IMR-90 (cell line): ENCODE results near the gene FBXO34. TPM values are rescaled to one million over a fixed set of nuclear protein-coding genes. Genes with fewer than 3 reads are reported as not detected.

Experiments
- SMC3 ChIP-seq: fragments of 150-350 bp; IDR thresholded peaks from 2 replicates; pipeline ENCODE4 v1.6.1; 2016; ENCODE audit warnings: low read depth, mild to moderate bottlenecking, antibody characterized with exemption, low read length, moderate library complexity
- polyA plus RNA-seq, 3 experiments: library from polyadenylated mRNA; depleted of rRNA; stranded (reverse); fragments of >200 nt; gene quantifications; 2 replicates each; pipeline ENCODE4 v1.2.3, GENCODE V29; 2012; ENCODE audit warnings: low replicate concordance in 1 of 3
- total RNA-seq: library from RNA; depleted of rRNA; stranded (reverse); fragments of >200 nt; gene quantifications from 2 replicates; pipeline ENCODE4 v1.2.3, GENCODE V29; 2012
- TF ChIP-seq, protein P1 (sequence below): fragments of 150-350 bp; IDR thresholded peaks from 2 replicates; pipeline ENCODE4 v1.6.1; 2016; ENCODE audit warnings: low read depth, mild to moderate bottlenecking, low read length, moderate library complexity, borderline replicate concordance
- TF ChIP-seq, protein P2 (sequence below): conservative IDR thresholded peaks from 2 replicates; pipeline ENCODE4 v1.5.1; 2012; ENCODE audit warnings: mild to moderate bottlenecking, low read depth, low read length, improper control_type of control experiment

FBXO34 gene
- total and polyA plus RNA-seq, 2 of the 4 experiments (the other 2 are of a cell fraction), result 15.4 to 35.1 TPM

- TF ChIP-seq, protein P1, sequence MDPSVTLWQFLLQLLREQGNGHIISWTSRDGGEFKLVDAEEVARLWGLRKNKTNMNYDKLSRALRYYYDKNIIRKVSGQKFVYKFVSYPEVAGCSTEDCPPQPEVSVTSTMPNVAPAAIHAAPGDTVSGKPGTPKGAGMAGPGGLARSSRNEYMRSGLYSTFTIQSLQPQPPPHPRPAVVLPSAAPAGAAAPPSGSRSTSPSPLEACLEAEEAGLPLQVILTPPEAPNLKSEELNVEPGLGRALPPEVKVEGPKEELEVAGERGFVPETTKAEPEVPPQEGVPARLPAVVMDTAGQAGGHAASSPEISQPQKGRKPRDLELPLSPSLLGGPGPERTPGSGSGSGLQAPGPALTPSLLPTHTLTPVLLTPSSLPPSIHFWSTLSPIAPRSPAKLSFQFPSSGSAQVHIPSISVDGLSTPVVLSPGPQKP, result no peak
- TF ChIP-seq SMC3, result peak; percentile 90
- TF ChIP-seq, protein P2, sequence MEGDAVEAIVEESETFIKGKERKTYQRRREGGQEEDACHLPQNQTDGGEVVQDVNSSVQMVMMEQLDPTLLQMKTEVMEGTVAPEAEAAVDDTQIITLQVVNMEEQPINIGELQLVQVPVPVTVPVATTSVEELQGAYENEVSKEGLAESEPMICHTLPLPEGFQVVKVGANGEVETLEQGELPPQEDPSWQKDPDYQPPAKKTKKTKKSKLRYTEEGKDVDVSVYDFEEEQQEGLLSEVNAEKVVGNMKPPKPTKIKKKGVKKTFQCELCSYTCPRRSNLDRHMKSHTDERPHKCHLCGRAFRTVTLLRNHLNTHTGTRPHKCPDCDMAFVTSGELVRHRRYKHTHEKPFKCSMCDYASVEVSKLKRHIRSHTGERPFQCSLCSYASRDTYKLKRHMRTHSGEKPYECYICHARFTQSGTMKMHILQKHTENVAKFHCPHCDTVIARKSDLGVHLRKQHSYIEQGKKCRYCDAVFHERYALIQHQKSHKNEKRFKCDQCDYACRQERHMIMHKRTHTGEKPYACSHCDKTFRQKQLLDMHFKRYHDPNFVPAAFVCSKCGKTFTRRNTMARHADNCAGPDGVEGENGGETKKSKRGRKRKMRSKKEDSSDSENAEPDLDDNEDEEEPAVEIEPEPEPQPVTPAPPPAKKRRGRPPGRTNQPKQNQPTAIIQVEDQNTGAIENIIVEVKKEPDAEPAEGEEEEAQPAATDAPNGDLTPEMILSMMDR, result peak; percentile 100; the same call in 1 of the 2 replicates
These were observed at the start of gene FBXO34 (continued) for GRCh38 chr14:55270832-55271571.
